ENCODE results near the gene MACF1.

GRCh38 chr1:39261712-39262221 lies 57.3 kb downstream of the MACF1 start:
- TF ChIP-seq CTCF (IDR thresholded peaks at IDR 0.05) (no peak), POLR2A (IDR thresholded peaks at IDR 0.05) (no peak), POLR2AphosphoS5 (IDR thresholded peaks at IDR 0.05) (no peak)

Measured in breast epithelium (tissue), 3 donors.